Heart right ventricle (tissue), 16 donors: Measurements from ENCODE around the gene AKR1C4. TPM values are rescaled to one million over a fixed set of nuclear protein-coding genes. Genes with fewer than 3 reads are reported as not detected.

Experiments used
- ATAC-seq, 8 donors: fragments of 200-7000 bp; cut with Tn5 transposase; one replicate each; pipeline ENCODE4 v1.9.1; 2020; ENCODE audit warnings: mild to moderate bottlenecking in 8 of 8, moderate library complexity in 8 of 8, moderate number of reproducible peaks in 1 of 8
- DNase-seq, 2 donors: peaks; one replicate each; pipeline ENCODE4 v3.0.0-alpha.2; 2020
- H3K27ac ChIP-seq, 10 donors: fragments of 200-600 bp; sonication (generic) in 2 of 10; one replicate each; pipeline versions ENCODE4 v1.5.0 to v1.8.0; 2020 to 2022; ENCODE audit warnings: mild to moderate bottlenecking in 3 of 10
- H3K27me3 ChIP-seq, 7 donors: fragments of 200-600 bp; one replicate each; pipeline ENCODE4 v1.8.0; 2021 to 2022; ENCODE audit warnings: mild to moderate bottlenecking in 2 of 7
- H3K36me3 ChIP-seq, 9 donors: fragments of 200-600 bp; sonication (generic) in 1 of 9; one replicate each; pipeline versions ENCODE4 v1.5.0 to v1.8.0; 2020 to 2022; ENCODE audit warnings: mild to moderate bottlenecking in 2 of 9
- H3K4me1 ChIP-seq, 9 donors: fragments of 200-600 bp; sonication (generic) in 1 of 9; one replicate each; pipeline versions ENCODE4 v1.5.0 to v1.8.0; 2020 to 2022; ENCODE audit warnings: mild to moderate bottlenecking in 4 of 9
- H3K4me3 ChIP-seq, 10 donors: fragments of 200-600 bp; sonication (generic) in 2 of 10; one replicate each; pipeline versions ENCODE4 v1.5.0 to v1.8.0; 2020 to 2022; ENCODE audit warnings: mild to moderate bottlenecking in 7 of 10, moderate library complexity in 2 of 10
- H3K9me3 ChIP-seq, 11 donors: fragments of 200-600 bp in 10 of 11; sonication (generic) in 2 of 11; one replicate each; pipeline versions ENCODE4 v1.5.0 to v1.8.0; 2013 to 2022; ENCODE audit warnings: mild to moderate bottlenecking in 2 of 11, control low read depth in 1 of 11, moderate library complexity in 1 of 11
- CTCF ChIP-seq, 9 donors: fragments of 200-600 bp; sonication (generic) in 2 of 9; IDR thresholded peaks; one replicate each; pipeline versions ENCODE4 v1.5.0 to v1.8.0; 2021 to 2022; ENCODE audit warnings: antibody characterized with exemption in 9 of 9, mild to moderate bottlenecking in 5 of 9, moderate library complexity in 1 of 9
- WGBS, 2 donors: extraction: QIAGEN DNeasy Blood & Tissue Kit; methylation state at CpG; one replicate each; pipeline ENCODE4 v1.1.7; 2013; ENCODE audit warnings: inconsistent platforms in 1 of 2; 5-methylcytosine and 5-hydroxymethylcytosine counted together
- intact Hi-C, 10 donors: fragments of 100-400 bp; cut with DNase I; formaldehyde crosslinking; loops; one replicate each; pipeline versions ENCODE4 v1.11.1 to v1.14.2; 2022
- polyA plus RNA-seq, 2 donors: library from polyadenylated mRNA; stranded (reverse); fragments of 200-250 nt; gene quantifications; one replicate each; pipeline ENCODE4 v1.2.3, GENCODE V29; 2013
- total RNA-seq, 10 donors: library from RNA; stranded (reverse); fragmentation: NEBNext Ultra II Directional in 3 of 10; extraction: Animal tissue kit (Norgen Biotek cat#: 25700) in 3 of 10; gene quantifications; one replicate each; pipeline versions ENCODE4 v1.2.1 to v1.2.4, GENCODE V29; 2021 to 2023
- donor health status: Arrhythmogenic right ventricular cardiomyopathy.
- donor health status: ischemic (EF 13 %, LVEDD 7.1; RV severe dilation, severe dysfunction).
- donor health status: healthy with polysubstance abuse.
- donor health status: DM: no; HTN: yes; CAD: no.
- donor health status: DM: no; HTN: no; CAD: no.
- donor health status: ischemic (EF 25% LVEDD 6.9; RV normal size, moderate dysfunction).
- donor health status: ischemic (EF 25% LVEDD 5.7; RV mildly dilated, moderate dysfunction).
- donor health status: healthy.
- donor health status: DM: yes; HTN: yes; CAD: no.
- donor health status: Ischemic cardiomyopathy.
- donor health status: ischemic (EF 35%, LVEDD 5.7; RV mildly dilated, moderate dysfunction).
- donor health status: nonischemic (EF 11% LVEDD 7.7; RV severe dilation, severe dysfunction).
- donor health status: DM: yes; HTN: yes; CAD: no.
- donor health status: PGD.
- donor health status: ischemic (EF 29% LVEDD 5.4; RV normal size, mild dysfunction).
- donor health status: nonischemic (EF 23%, LVEDD 6.1; RV moderate dilation, normal function).

The AKR1C4 gene
- total and polyA plus RNA-seq, 12 donors = not detected

- no peak for ATAC-seq
- no peaks in the 10 kb centered on the region for H3K27me3 ChIP-seq
- WGBS, 2 donors = 72 to 76% methylated on average over 6 of the region's 6 CpGs
- H3K27ac ChIP-seq = no peak overlapping the region
- intact Hi-C loops = no loop called here
- H3K36me3 ChIP-seq = no peaks in the 10 kb centered on the region
- TF ChIP-seq CTCF (IDR thresholded peaks at IDR 0.05) = no peak
- peaks cover 0 to 25% (median 0%) of the 10 kb centered on the region in 11 donors for H3K9me3 ChIP-seq
- H3K4me1 ChIP-seq = no peaks in the 10 kb centered on the region
- no peak for DNase-seq
- H3K4me3 ChIP-seq = no peak overlapping the region
Observed at GRCh38 chr10:5259132-5259951, 62.7 kb downstream of the AKR1C4 start.

GRCh38 chr10:5259952-5260578 is 63.4 kb downstream of the AKR1C4 start:
- Histone ChIP-seq H3K36me3 (no peaks in the 10 kb centered on the region), H3K4me3 (no peak overlapping the region), H3K27me3 (no peaks in the 10 kb centered on the region), H3K4me1 (no peaks in the 10 kb centered on the region), H3K27ac (no peak overlapping the region), H3K9me3 (peaks cover 0 to 27% (median 0%) of the 10 kb centered on the region in 11 donors)
- intact Hi-C loops = no loop called here
- 79 to 81% methylated on average over 5 of the region's 5 CpGs for WGBS, 2 donors
- TF ChIP-seq CTCF (IDR thresholded peaks at IDR 0.05) = no peak
- DNase-seq (no peak), ATAC-seq (no peak)

- DNase-seq (no peak), ATAC-seq (no peak)
- H3K27ac ChIP-seq = no peak overlapping the region
- no peaks in the 10 kb centered on the region for H3K4me1 ChIP-seq
- no peaks in the 10 kb centered on the region for H3K27me3 ChIP-seq
- H3K9me3 ChIP-seq = peaks cover 0 to 33% (median 2%) of the 10 kb centered on the region in 11 donors
- H3K36me3 ChIP-seq = no peaks in the 10 kb centered on the region
- intact Hi-C loops = no loop called here
- WGBS, 2 donors = 93 to 94% methylated on average over 3 of the region's 3 CpGs
- no peak for TF ChIP-seq CTCF (IDR thresholded peaks at IDR 0.05)
- H3K4me3 ChIP-seq = no peak overlapping the region
Observed at GRCh38 chr10:5260828-5261227, 64.2 kb downstream of the AKR1C4 start.

GRCh38 chr10:5265139-5265538 is 68.5 kb downstream of the AKR1C4 start:
- 78 to 79% methylated on average over 1 of the region's 1 CpG for WGBS, 2 donors
- Histone ChIP-seq H3K4me1 (no peaks in the 10 kb centered on the region), H3K36me3 (no peaks in the 10 kb centered on the region), H3K4me3 (no peak overlapping the region), H3K9me3 (peaks cover 0 to 39% (median 12%) of the 10 kb centered on the region in 11 donors), H3K27me3 (no peaks in the 10 kb centered on the region), H3K27ac (no peak overlapping the region)
- intact Hi-C loops = no loop called here
- DNase-seq (no peak), ATAC-seq (no peak)
- TF ChIP-seq CTCF (IDR thresholded peaks at IDR 0.05) = no peak
